Body of pancreas (tissue), 4 donors: ENCODE data around the gene TAOK3. TPM values are rescaled to one million over a fixed set of nuclear protein-coding genes. Genes with fewer than 3 reads are reported as not detected.

Experiments used
- ATAC-seq: fragments of 150-250 bp; one replicate; pipeline ENCODE4 v1.9.1; 2016
- DNase-seq, 4 donors: peaks; one replicate each; pipeline ENCODE4 v3.0.0-alpha.2; 2019
- H3K27ac ChIP-seq, 4 donors: fragments of 200-600 bp; sonication (generic); 1 replicate in 3 of 4; 2 replicates in 1 of 4; pipeline versions ENCODE4 v1.5.1 to v1.6.1; 2016 to 2019; ENCODE audit warnings: mild to moderate bottlenecking in 1 of 4, mixed read lengths in 1 of 4, moderate library complexity in 1 of 4
- H3K27me3 ChIP-seq, 2 donors: fragments of 200-600 bp; sonication (generic); one replicate each; pipeline ENCODE4 v1.6.0; 2016; ENCODE audit warnings: mild to moderate bottlenecking in 1 of 2
- H3K36me3 ChIP-seq, 2 donors: fragments of 200-600 bp; sonication (generic); replicated peaks in 1 of 2; 2 replicates each; pipeline ENCODE4 v1.5.1; 2016; ENCODE audit warnings: low read depth in 2 of 2; ENCODE audit not compliant: insufficient read depth in 1 of 2
- H3K4me1 ChIP-seq: fragments of 200-600 bp; sonication (generic); one replicate; pipeline ENCODE4 v1.6.0; 2016
- H3K4me3 ChIP-seq, 2 donors: fragments of 200-600 bp; sonication (generic); 1 replicate in 1 of 2; 2 replicates in 1 of 2; pipeline ENCODE4 v1.5.1; 2016 to 2019
- H3K9me3 ChIP-seq, 3 donors: fragments of 200-600 bp; sonication (generic); 1 replicate in 2 of 3; 2 replicates in 1 of 3; pipeline ENCODE4 v1.5.1; 2016
- CTCF ChIP-seq, 7 experiments: fragments of 450-650 bp in 4 of 7; fragments of 200-600 bp in 3 of 7; sonication (generic) in 3 of 7; IDR thresholded peaks; one replicate each; pipeline ENCODE4 v1.5.1; 2016 to 2019; ENCODE audit warnings: antibody characterized with exemption in 7 of 7
- POLR2A ChIP-seq, 3 donors: fragments of 450-650 bp; IDR thresholded peaks; one replicate each; pipeline ENCODE4 v1.6.1; 2016; ENCODE audit warnings: antibody characterized with exemption in 3 of 3, mild to moderate bottlenecking in 2 of 3
- WGBS, 2 donors: methylation state at CpG; one replicate each; pipeline ENCODE4 v1.1.5; 2017; 5-methylcytosine and 5-hydroxymethylcytosine counted together
- intact Hi-C: fragments of 100-400 bp; cut with DNase I; formaldehyde crosslinking; loops from one replicate; pipeline ENCODE4 v1.15.1; 2023
- total RNA-seq, 2 donors: library from RNA; depleted of rRNA; stranded (reverse); fragments of >200 nt; gene quantifications; one replicate each; pipeline ENCODE4 v1.1.0, GENCODE V29; 2016

Gene TAOK3
- total RNA-seq, 2 donors from 2014 or later = 15.6 to 29.3 TPM

- TF ChIP-seq POLR2A (IDR thresholded peaks at IDR 0.05) = no peak
- no peak for TF ChIP-seq CTCF (IDR thresholded peaks at IDR 0.05)
- ATAC-seq = no peak
- H3K9me3 ChIP-seq = no peaks in the 10 kb centered on the region
- H3K27me3 ChIP-seq = no peaks in the 10 kb centered on the region
- no peak for DNase-seq
- H3K4me1 ChIP-seq = peaks cover 8% of the 10 kb centered on the region
- intact Hi-C loops = no loop called here
- H3K4me3 ChIP-seq = no peak overlapping the region
- WGBS, 2 donors = 84 to 88% methylated on average over 7 of the region's 7 CpGs
- H3K27ac ChIP-seq = no peak overlapping the region
- H3K36me3 ChIP-seq = peaks cover 0 to 33% of the 10 kb centered on the region in 2 donors
These were observed 227.5 kb downstream of the TAOK3 start for GRCh38 chr12:118145113-118145797.

GRCh38 chr12:118144499-118144898 is 228.2 kb downstream of the TAOK3 start:
- Histone ChIP-seq H3K27me3 (no peaks in the 10 kb centered on the region), H3K4me1 (peaks cover 11% of the 10 kb centered on the region), H3K4me3 (no peak overlapping the region), H3K27ac (no peak overlapping the region), H3K36me3 (peaks cover 3 to 39% of the 10 kb centered on the region in 2 donors), H3K9me3 (no peaks in the 10 kb centered on the region)
- no peak for ATAC-seq
- WGBS, 2 donors = 88 to 94% methylated on average over 13 of the region's 13 CpGs
- no peak for DNase-seq
- TF ChIP-seq POLR2A (IDR thresholded peaks at IDR 0.05) = no peak
- TF ChIP-seq CTCF (IDR thresholded peaks at IDR 0.05) = no peak
- intact Hi-C loops = no loop called here

- intact Hi-C loops = no loop called here
- 94 to 96% methylated on average over 8 of the region's 8 CpGs for WGBS, 2 donors
These were observed 231.9 kb downstream of the TAOK3 start for GRCh38 chr12:118140825-118141224.

GRCh38 chr12:118137148-118137678 is 235.5 kb downstream of the TAOK3 start:
- Histone ChIP-seq H3K27ac (peak overlapping the region; percentile 75 to 94 (median 90)), H3K4me1 (peaks cover 51% of the 10 kb centered on the region), H3K9me3 (no peaks in the 10 kb centered on the region), H3K27me3 (no peaks in the 10 kb centered on the region), H3K4me3 (peak overlapping the region; percentile 60 to 92), H3K36me3 (peaks cover 6 to 17% of the 10 kb centered on the region in 2 donors)
- whole genome bisulfite sequencing, 2 donors = 40 to 48% methylated on average over 10 of the region's 10 CpGs
- TF ChIP-seq CTCF (IDR thresholded peaks at IDR 0.05) (no peak), POLR2A (IDR thresholded peaks at IDR 0.05) (no peak)
- DNase-seq (no peak), ATAC-seq (no peak)
- intact Hi-C loops = no loop called here

More at GRCh38 chr12:118140825-118141224, 231.9 kb downstream of the TAOK3 start:
- Histone ChIP-seq H3K4me1 (peaks cover 36% of the 10 kb centered on the region), H3K27me3 (no peaks in the 10 kb centered on the region), H3K36me3 (peaks cover 6 to 36% of the 10 kb centered on the region in 2 donors), H3K9me3 (no peaks in the 10 kb centered on the region), H3K4me3 (no peak overlapping the region), H3K27ac (no peak overlapping the region)
- TF ChIP-seq CTCF (IDR thresholded peaks at IDR 0.05) = no peak
- TF ChIP-seq POLR2A (IDR thresholded peaks at IDR 0.05) = no peak
- DNase-seq (no peak), ATAC-seq (no peak)
